Measurements from ENCODE around the gene NREP.

Gene NREP

DNA sequence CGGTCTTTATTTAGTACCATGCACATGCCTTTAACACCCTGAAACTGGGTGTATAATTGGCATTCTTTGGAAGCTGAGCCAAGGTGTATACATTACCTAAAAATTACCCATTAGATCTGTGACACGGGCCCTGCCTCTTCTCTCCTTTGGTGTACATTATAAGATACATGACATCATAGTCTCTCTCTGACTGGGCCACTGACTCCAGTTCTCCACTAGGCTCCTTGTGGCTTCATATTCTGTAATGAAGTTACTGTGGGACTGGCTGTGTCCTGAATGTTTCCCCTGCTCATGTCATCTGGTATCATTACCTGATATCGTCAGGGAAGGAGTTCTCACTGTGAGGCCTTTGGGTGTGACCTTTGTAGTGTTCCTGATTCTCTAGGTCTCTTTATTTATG, 65.5 kb downstream of the NREP start:
- DNase-seq, result no peak

DNA sequence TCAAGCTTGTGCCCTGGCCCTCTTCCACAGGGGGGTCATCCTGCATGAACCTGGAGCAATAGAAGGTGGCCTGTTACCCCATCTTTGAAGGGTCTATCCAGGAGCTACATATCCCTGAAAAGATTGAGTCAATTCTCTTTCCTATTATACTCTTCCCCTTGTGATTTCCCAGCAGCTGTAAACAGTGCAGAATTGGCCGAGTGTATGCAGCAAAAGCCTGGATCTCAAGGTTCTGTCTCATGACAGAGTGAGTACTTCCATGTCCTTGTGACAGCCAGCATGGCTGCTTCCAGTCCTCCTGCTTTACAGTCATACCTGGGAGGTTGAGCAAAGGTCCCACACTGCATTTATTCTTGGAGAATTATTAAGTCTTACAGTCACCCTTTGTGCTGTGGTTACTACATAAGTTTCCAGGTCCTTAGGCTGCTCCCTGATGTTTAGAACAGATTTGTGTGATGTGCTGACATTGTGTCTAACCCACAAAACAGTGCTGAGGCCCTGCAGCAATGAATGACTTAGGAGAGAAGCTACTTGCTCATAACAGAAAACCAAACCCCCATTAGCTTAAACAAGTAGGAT, 67.5 kb downstream of the NREP start:
- DNase-seq, result no peak

DNA sequence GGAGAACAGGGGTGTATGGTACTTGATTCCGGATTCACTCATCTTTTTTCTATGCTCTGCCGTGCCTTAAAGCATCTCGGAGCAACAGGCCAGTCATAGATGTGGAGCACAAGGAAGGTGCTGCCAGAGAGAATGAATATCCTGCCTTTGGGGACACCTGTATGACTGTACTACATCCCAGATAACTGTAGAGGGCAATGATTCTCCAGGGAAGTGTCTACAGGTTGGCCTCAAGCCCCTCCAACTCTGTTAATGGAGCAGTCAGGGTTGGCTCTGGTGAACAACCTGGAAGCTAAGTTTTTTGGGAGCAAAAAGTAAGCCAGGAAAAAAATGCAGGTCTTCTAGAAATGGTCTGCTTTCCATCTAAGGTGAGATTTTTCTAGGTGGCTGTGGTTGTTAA, 71.0 kb downstream of the NREP start:
- DNase-seq, result no peak

DNA sequence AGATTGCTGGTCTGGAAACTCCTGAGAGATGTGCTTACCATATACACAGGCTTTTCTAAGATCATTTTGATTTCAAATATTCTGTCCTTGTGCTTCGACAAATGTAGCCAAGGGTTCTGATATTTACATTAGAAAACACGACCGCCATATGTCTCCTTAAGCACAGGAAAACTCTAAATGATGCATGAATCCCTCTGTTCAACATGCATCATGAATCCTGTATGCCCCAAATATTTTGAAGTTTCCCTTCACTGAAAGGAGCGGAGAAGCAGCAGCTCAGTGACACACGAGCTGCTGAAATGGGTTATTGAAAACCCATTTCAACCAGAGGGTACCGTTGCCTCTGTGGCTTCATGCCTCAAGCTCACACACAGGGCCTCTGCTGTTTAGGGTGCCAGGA, 74.4 kb downstream of the NREP start:
- no peak for DNase-seq

DNA sequence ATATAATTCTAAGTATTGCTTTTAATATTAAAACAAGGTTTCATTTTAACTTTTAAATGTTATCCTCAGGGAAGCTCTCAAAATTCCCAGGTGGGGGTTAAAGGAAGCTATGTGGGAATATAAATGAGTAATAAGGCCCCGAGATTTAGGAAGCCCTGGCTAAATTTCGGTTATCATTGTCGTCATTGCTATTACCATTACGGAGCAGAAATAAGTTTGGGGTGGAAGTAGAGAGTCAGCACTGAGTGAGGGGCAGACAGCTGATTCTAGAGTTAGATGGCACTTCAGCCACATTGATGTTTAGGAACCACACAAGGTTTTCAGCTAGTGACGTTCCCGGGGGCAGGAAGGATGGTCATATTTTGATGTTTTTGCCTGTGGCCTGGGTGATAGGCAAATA, 74.9 kb downstream of the NREP start:
- DNase-seq, result no peak

DNA sequence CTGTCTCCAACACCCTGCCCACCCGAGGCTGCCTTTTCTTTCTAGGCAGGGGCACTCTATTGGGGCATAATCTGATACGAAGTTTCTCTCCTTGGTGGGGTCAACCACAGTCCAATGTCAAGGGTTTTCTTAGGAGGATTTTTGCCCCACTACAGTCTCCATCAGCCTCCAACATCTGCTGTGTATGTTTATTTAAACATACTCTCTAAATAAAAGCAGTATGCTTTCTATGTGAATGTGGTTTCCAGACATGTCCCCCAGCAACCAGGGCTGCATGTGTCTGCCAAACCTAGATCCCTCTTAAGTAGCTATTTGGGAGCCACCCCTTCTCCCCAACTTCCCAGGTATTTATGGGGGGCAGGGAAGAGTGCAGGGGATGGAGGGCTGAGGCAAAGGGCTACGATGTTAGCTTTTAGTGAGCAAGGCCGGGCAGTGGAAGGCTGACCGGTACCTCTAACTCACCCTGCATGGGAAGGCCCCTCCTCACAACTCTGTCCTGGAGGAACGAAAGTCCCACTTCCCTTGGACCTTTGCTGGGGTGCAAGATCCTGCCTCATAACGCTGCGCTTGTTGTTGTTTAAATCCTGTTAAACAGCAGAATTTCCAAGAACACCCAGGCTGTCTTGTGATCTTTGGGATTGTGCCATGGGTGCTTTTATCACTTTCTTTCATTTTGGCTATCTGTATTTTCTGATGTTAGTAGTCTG, 75.4 kb downstream of the NREP start:
- DNase-seq, result no peak

DNA sequence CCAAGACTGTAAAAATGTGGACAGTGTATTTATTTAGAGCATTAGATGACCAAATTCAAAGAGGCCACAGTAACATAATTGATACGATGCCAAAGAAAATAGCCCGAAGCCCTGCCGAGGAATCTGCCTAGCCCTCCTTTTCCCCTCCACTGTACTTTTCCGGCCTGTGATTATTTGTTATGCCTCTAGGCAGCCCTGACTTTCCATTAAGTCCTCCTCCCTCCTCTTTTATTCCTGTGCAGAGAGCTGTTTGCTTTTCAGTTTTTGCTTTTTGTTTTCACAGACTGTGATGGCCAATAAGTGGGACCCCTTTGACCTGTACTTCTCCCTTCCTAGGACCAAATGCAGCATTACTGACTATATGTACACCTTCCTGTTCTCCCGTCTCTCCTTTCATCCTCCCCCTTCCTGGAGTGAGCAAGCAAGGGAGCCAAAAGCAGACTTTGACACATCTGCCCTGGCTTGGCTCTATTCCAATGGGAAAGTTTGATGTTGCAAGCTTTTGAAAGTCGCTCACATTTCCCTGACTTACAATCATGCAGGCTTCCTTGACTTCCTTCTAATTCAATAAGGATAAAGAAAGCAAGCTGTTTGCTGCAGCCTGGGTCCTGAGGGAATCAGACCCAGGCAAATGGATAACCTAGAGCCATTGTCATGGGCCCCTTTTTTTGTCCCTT, 76.1 kb downstream of the NREP start:
- DNase-seq, result no peak

DNA sequence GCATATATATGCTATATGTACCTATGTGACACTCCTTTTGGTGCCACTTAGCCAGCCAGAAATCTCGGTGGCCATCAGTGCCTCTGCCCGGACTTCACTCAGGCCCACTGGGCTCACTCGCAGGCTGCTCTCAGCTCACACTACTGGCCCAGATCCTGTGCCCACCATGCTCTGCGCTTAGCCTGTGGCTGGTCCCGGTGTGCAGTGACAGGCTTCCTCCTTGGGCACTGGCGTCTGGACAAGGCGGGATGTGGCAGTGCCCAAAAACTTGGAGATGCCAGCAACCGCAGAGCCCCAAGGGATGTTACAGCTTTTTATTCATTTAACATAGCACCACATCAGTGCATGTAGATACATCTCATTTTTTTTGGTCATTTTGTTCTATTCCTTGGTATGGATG, 77.4 kb downstream of the NREP start:
- DNase-seq, result no peak
